HG02973 (cell line): ENCODE data around the gene TRPM1.
"Not testable (repeated sequence)": the region's sequence is repeated elsewhere in the genome, so short reads cannot be mapped to it uniquely, and the experiment has no call there.

Experiments
- ATAC-seq: cut with Tn5 transposase; IDR thresholded peaks from one replicate; pipeline ENCODE4 v1.9.1; 2021; ENCODE audit warnings: moderate library complexity; ENCODE audit not compliant: unreplicated experiment

TRPM1 gene

GRCh38 chr15:31125061-31125460 lies 23.5 kb upstream of the TRPM1 start:
- ATAC-seq, result no peak

DNA sequence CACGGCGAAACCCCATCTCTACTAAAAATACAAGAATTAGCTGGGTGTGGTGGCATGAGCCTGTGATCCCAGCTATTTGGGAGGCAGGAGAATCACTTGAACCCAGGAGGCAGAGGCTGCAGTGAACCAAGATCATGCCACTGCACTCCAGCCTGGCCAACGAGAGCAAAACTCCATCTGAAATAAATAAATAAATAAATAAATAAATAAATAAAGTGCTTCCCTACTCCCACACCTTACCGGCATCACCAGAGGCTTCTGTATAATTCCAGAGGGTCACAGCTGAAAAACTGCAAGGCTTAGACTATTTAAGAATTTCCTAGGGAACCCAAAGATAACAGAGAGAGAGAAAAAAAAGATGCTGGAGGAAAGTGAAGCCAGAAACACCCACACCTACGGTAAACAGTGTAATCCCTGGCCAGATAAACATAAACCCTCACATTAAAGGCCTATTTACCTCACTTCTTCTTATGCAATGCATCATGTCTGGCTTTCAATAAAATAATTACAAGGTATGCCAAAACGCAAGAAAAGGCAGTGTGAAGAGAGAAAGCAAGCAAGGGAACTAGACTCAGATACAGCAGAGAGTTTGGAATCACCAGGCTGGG lies 15.0 kb upstream of the TRPM1 start:
- no peak for ATAC-seq

GRCh38 chr15:31111091-31111647 lies 9.6 kb upstream of the TRPM1 start:
- no peak for ATAC-seq

DNA sequence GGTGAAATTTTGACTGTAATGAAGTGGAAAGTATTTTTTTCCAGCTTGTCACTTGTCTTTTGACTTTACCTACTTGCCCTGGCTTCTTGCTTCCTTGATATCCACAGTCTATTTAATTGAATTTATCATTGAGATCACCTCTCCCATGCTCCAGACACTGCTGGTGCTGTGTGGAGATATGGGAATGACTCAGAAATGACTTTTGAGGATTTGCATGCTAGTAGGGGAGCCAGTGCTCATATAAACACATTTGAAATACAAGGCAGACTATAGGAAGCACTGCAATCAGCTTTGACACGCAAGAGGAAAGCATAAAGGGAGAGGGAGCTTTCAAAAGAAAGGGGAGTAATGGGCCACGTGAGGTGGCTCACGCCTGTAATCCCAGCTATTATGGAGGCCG lies 7.3 kb upstream of the TRPM1 start:
- no peak for ATAC-seq

GRCh38 chr15:31106495-31107300 lies 5.2 kb upstream of the TRPM1 start:
- ATAC-seq, result no peak

GRCh38 chr15:31104003-31104402 lies 2.5 kb upstream of the TRPM1 start:
- no peak for ATAC-seq

DNA sequence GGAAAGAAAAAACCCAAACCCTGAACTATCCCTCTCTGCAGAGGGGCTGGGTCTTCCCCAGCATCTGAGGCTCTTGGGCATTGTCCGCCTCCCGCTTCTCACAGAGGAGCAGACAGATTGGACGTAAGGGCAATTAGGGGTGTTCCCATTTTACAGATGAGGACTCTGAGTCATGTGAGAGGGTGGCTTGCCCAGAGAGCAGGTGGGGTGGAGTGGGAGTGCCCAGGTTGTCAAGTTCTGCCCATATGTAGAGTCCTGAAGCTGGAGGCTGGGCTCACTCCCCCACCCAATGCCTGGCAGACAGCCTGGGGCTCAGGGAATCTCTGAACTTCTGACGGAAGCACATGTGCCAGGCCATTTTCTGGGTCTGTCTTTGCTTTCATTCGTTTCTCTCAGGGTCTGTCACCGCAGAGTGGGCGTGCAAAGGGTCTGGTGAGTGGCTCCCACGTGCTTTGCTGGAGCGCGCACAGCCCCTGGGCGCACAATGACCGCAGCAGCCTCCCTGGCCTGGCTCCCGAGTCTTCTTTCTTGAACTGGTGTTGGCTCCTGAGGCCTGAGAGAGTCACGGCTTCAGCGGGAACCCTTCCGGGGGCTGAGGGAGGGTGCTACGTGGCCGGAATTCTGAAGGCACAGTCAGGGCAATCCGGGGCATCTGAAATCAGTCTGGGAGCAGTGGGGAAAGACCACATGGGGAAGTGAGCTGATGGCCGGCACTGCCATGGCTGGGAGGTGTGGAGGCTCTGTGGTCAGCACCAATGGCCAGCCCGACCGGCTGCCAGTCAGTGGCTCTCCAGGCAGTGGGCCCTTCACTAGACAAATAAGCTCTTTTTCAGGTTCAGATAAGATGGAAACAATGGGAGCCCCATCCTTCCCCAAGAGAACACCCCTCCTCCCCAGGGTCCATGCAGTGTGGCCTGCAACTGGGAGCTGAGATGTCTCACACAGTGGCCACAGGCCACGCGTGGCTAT lies 1.1 kb upstream of the TRPM1 start:
- no peak for ATAC-seq

GRCh38 chr15:31102039-31102321 lies 455 bp upstream of the TRPM1 start:
- no peak for ATAC-seq

DNA sequence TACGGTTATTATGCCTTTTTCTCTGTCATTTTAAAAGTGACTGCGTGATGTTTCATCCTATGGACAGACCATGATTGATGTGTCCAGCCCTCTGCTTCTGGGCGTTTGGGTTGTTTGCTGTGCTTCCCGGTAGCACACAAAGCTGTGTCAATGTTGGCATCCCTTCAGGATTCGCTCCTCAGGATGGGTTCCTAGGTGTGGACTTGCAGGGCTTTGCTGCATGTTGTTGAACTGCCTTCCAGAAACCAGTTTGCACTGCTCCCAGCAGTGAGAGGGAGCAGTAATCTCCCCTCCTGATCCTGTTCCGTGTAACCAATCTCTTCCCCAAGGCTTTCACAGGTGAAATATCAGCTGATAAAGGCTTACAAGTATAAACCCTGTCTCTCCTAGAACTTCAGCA lies 787 bp downstream of the TRPM1 start:
- ATAC-seq, result no peak

DNA sequence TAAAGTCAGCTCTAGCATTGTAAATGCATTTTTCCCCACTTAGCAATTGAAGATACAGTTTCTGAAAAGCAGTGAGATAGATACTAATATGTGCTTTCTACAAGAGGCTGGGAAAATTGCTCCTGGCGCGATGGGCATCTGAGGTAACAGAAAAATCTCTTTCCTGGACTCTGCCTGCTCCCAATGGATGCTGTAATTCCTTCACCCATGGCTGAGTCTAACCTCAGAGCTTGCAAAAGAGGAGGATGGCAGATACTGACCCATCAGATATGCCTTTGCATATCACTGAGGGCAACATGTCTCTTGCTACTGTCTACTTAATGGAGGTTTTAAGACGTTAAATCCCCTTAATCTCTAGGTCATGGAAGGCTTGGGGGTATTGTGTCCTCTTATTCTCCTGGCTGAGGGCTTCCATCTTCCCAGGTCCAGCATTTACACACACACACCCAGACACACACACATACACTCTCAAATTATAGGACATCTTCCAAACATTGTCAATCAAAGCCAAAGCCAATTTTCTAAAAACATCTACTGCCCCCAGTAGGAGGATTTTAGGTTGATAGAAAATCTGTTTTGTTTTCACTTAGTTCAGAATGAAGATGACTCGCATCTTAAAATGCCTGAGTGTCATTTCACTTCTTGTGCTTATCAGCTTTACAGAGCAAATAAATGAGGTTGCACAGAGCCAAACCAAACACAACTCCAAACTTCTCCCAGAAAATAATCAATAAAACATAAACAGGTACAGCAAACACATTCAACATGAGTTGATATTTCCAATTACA lies 2.4 kb downstream of the TRPM1 start:
- no peak for ATAC-seq

DNA sequence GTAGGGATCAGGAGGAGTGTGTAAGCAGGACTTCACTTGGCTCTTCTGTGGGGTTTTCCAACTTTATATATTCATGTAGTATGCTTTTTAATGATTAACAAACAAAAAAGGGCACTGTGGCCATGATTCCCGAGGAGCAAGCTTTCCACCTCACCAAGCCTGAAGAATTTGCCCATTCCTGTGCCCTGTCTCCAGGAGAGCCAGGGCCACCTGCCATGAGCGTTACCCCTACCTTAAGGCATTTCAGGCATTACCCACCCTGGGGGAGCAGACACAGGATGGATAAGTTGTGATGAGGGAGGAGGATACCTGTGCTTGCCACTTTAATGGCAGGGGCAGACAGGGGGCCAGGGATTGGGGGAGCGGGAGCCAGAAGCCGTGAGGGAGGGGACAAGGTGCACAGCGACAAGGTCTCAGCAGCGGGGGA lies 3.0 kb downstream of the TRPM1 start:
- no peak for ATAC-seq

DNA sequence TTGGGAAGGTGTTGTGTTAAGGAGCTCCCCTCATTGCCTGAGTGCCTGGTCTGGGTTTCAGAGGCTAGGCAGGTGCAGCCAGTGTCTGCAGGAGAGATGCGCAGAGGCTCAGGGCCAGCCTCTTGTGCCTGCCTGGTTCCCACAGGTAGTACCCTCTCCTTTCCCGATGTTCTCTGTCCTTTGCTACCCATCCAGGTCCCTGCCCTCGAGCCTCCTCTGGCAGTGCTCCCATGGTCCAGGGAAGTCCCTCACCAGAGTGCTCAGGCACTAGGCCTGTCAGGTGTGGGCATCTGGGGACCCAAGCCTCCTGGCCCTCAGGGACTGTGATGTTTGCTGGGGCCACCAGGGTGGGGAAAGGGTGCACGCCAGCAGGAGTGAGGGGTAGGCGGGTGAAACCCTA lies 5.0 kb downstream of the TRPM1 start:
- ATAC-seq, result no peak

- ATAC-seq, result no peak
Observed at GRCh38 chr15:31091481-31091880, 10.0 kb downstream of the TRPM1 start.

DNA sequence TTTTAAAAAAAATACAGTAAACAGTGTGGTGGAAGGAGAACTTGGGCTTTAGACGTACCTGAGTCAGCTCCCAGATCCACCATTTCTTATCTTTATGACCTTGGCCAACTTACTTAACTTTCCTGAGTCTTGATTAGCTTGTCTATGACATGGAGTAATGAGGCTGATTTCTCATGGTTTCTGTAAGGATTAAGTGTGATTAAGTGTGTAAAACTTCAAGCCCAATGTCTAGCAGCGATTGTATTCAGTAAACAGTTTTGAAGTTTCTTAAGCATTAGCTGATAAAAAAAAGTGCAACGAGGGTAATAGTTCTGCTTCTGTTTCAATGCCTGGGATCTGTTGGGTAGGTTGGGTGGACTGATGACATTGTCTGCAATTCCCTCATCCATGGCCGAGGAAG lies 10.8 kb downstream of the TRPM1 start:
- no peak for ATAC-seq

DNA sequence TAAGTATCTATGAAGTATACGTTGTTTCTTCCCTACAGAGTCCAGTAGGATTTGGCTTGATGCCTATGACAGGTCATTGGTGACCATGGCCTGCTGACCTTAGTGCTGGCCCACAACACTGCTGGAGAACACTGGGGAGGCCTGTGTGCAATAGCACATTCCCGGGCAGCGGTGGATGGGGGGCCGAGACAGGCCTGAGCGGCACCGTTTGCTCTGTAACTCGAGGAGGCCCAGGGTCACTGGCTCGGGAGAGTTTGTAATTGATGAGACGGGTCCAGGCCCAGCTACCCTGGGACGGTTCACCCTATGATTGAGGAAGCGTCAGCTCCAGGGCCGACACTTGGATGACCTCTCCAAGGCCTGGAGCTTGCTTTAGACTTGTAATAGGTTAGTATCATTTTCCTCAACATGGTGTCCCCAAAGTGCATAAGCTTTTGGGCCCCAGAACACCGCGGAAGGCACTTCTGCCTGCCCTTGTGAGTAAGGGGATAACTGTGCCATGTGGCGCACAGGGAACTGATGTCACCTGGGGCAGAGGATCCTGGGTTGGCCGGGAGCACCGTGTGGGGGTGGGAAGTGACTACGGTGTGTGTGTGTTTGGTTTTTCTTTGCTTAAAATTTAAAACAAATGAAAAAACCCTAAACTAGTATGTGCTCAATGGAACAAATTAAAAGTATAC lies 12.0 kb downstream of the TRPM1 start:
- no peak for ATAC-seq

- no peak for ATAC-seq
Observed at GRCh38 chr15:31088672-31089367, 12.7 kb downstream of the TRPM1 start.

- not testable (repeated sequence) for ATAC-seq
Observed at GRCh38 chr15:31088041-31088440, 13.5 kb downstream of the TRPM1 start.

GRCh38 chr15:31086344-31086743 lies 15.2 kb downstream of the TRPM1 start:
- no peak for ATAC-seq

- no peak for ATAC-seq
Observed at GRCh38 chr15:31085359-31085758, 16.2 kb downstream of the TRPM1 start.
